Activated naive CD4-positive, alpha-beta T cell (primary cell): Measurements from ENCODE around the gene FSTL4.

Experiments
- DNase-seq, 4 experiments: peaks; one replicate each; lab custom pipeline; 2025; lab: John Stamatoyannopoulos, UW

The FSTL4 gene

GRCh38 chr5:133612249-133612860, at the start of gene FSTL4:
Gene FSTL4, minus strand, starts transcription at chr5:133612541.
- peak in 1 of 4 experiments; percentile 4 for DNase-seq

DNA sequence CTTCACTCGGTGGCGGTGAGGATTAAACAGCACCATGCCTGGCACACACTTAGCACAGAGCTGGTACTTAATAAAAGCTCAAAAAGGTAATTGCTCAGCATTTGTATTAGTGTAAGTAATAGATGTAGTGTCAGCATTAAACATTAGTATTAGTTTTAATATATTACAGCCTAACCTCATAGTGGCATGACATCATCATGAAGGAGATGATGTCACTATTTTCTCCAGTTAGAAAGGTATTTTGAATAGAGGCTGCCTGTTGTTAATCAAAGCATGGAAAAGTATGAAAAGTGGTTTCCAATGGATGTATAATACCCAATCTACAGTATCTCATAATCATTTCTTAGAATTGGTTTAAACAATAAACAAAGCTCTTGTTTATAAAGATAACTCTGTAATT, 49.0 kb upstream of the FSTL4 start:
- no peak for DNase-seq

GRCh38 chr5:133658327-133658726, 46.0 kb upstream of the FSTL4 start:
- no peak for DNase-seq

DNA sequence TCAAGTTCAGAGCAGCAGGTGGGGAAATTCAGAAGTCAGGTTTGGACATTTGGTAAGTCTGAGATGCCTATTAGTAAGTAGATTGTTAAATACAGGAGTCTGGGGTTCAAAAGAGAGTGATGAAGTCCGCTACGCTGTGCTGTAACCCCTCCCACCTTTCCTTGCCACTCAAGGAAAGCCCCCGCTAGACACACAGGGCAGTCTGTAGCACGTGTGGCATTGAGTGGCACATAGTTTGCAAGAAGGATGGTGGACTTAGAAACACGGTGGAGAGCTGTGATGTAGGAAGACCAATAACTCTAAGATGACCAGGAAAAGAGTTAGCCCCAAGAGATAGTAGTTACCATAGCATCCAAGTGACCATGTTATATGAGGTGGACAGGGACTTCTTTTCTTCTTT, 44.7 kb upstream of the FSTL4 start:
- no peak for DNase-seq

DNA sequence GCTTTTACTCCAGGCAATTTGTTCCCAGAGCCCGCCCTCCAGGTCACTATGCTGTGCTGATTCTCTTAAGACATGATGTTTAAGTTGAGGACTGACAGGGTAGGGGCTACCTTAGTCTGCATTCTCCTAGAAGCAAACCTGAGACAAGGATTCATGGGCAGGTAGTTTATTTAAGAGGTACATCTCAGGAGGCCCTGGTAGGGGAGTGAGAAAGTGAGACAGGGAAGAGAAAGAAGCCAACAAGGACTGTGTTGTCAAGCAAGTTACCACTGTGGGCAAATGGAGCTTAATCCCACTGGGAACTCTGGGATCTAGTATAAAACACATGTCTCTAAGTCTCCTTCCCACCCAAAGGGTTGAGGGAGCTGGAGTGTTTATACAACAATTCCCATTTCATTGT, 43.6 kb upstream of the FSTL4 start:
- no peak for DNase-seq

DNA sequence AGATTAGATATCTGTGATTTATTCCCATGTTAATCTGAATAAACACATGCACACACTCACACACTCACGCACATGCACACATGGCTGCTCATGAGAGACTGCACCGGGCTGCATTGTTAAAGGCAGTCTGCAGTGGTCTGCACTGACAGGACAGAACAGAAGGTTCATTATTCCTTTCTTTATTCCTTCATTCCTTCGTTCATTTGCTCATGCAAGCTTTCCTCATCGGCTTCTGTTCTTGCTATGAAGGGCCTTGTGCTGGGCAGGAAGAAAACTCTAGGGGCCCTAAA, 41.4 kb upstream of the FSTL4 start:
- no peak for DNase-seq

DNA sequence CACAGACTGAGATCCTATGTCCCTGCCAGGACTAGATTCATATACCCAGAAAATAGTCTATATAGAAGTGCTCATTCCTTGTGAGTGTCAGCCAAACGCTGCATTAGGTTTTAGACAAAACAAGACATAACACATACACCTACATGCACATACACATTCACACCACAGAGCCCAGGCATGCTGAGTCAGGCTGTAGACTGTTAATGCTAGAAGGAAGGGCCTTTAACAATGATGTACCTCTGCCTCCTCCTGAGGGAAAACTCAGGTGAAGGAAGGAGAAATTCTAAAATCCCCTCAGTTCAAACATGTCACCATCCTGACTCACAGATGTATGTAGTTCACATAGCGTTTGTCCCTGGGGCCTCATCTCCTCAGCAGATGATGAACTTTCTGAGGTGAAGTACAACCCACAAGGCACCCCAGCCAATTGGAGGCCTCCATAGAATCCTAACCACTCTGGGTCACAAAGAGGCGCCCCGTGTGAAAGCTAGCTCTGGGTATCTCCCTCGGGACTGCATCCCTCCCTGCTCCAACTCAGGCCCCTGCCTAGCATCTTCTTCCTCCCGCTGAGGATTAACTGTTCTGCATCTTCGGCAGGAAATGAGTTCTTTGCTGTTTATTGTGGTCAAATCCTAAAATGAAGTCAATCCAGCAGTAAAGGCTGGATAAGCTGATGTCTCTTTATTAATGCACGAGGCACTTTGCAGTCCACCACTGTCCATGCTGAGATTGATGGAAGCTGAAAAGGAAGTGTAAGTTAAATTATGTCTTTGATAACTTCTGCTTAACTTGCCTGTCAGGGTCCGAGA, 40.8 kb upstream of the FSTL4 start:
- no peak for DNase-seq

- no peak for DNase-seq
Measured at GRCh38 chr5:133644000-133644865, 31.9 kb upstream of the FSTL4 start.

- no peak for DNase-seq
Measured at GRCh38 chr5:133643365-133643764, 31.0 kb upstream of the FSTL4 start.

- DNase-seq, result no peak
Measured at GRCh38 chr5:133642153-133642722, 29.9 kb upstream of the FSTL4 start.

- DNase-seq, result no peak
Measured at GRCh38 chr5:133641683-133642082, 29.3 kb upstream of the FSTL4 start.

- no peak for DNase-seq
Measured at GRCh38 chr5:133639850-133640528, 27.6 kb upstream of the FSTL4 start.

- no peak for DNase-seq
Measured at GRCh38 chr5:133638436-133638835, 26.1 kb upstream of the FSTL4 start.

- DNase-seq, result no peak
Measured at GRCh38 chr5:133637206-133637605, 24.9 kb upstream of the FSTL4 start.

DNA sequence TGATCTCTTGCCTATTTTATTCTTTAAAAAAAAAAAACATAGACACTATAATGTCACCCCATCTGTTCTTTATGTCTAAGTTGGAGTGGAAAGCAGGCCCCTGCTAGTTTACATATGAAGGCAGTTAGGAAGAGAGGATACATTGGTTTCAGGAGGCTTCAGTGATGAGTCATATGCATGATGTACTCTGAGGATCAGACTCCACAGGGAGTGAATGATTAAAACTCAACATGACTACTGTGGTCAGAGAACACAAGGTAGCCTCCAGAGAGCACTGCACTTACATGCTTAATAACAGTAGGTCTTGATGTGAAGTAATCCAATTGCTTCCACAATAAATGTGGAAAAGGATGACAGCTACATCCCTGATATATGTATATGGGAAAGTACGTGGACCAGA, 22.7 kb upstream of the FSTL4 start:
- DNase-seq, result no peak

GRCh38 chr5:133627180-133627579, 14.8 kb upstream of the FSTL4 start:
- DNase-seq, result no peak

DNA sequence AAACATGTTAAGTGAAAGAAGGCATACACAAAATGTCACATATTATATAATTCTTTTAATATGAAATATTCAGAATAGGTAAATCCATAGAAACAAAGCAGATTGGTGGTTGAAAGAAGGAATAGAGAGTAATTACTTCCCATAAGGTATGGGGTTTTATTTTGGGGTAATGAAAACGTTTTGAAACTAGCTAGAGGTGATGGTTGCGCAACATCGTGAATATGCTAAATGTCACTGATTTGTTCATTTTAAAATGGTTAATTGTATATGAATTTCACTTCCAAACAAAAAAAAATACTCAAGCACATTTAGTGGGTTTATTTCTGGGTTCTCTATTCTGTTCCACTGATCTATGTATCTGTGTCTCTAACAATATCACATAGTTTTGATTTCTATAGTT, 12.0 kb upstream of the FSTL4 start:
- no peak for DNase-seq

DNA sequence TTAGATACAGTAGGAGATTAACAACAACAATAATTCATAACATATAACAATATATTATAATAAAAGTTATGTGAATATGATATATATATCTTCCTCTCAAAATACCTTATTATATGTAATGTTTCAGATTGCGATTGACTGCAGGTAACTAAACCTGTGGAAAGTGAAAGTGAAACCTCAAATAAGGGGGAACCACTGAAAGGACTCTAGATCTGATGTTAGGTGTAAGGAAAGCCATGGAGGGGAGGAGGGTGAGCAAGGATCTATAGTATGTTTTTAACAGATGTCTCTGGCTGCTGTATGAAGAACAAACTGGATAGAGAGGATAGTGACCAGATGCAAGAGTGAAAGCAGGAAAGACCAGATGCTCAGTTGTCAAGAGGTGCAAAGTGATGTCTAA, 5.8 kb upstream of the FSTL4 start:
- no peak for DNase-seq

GRCh38 chr5:133613743-133614142, 1.4 kb upstream of the FSTL4 start:
- no peak for DNase-seq

DNA sequence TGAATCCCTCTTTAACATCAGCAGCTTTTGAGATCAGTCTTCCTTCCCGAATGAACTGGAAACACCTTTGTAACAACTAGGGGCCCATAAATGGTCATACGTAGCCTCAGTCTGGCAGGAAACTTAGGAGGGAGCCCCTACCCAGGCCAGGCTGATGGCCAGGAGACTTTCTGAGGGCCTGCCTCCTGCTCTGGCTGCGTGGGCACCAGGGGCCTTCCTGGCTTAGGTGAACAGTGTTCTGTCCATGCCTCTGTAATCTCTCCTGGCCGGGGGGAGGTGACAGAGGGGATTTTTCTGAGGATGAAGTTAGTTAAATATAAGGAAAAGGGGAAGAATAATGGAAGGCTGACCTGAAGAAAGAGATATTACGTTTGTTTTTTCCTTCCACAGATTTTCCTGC, 843 bp upstream of the FSTL4 start:
- DNase-seq, result no peak

DNA sequence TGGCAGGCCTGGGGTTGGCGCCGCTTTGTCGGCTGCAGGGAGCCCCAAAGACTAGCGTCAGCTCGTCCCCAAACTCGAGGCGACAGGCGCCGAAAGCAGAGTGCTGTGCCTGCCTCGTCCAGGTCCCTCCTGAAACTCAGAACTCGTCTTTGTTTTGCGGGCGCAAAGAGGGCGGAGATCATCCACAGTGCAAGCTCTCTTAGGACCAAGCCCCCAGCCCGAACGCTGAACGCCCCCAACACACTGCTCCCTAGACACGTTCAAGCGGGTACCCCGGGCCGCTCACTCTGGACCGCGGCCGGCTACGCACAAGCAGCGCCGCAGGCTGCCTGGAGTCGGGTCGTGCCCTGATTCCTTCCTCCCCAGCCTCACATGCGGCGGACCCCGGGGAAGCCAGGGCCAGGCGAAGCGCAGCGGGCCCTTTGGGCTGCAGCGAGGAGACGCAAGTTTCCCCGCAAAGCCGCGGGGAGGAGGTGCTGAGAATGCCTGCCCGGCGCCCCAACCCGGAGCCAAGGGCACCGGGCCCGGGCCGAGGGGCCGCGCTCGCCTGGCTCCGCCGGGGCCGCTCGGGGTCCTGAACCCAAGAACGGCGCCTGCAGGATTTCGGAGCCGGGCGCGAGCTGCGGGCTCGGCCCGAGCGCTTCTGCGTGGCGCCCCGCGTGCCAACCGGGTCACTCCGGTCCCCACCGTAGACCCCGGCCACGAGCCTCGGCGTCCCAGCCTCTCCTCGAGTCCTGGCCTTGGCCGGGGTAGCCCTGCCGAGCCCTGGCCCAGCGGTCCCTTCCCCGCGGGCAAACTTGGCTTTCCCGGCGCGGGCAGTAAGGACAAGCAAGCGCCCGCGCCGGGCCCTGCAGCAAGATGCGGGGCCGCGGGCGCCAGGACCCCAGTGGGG, 738 bp downstream of the FSTL4 start:
- no peak for DNase-seq
